Spleen (tissue), 11 donors: ENCODE results near the gene SELENOW. TPM values are rescaled to one million over a fixed set of nuclear protein-coding genes. Genes with fewer than 3 reads are reported as not detected.
A peak's percentile ranks its signal among the peaks of the same experiment; 100 is the strongest.
"Not testable (repeated sequence)": the region's sequence is repeated elsewhere in the genome, so short reads cannot be mapped to it uniquely, and the experiment has no call there.

Experiments used
- DNase-seq: peaks from one replicate; pipeline ENCODE4 v3.0.0-alpha.2; 2020
- H3K27ac ChIP-seq, 8 donors: fragments of 200-600 bp; sonication (generic) in 7 of 8; 1 replicate in 4 of 8; 2 replicates in 4 of 8; pipeline versions ENCODE4 v1.5.0 to v1.8.0; 2016 to 2021; ENCODE audit warnings: inconsistent platforms in 4 of 8, mild to moderate bottlenecking in 4 of 8, moderate library complexity in 1 of 8
- H3K27me3 ChIP-seq, 7 donors: fragments of 200-600 bp; sonication (generic) in 6 of 7; replicated peaks in 1 of 7; 1 replicate in 4 of 7; 2 replicates in 3 of 7; pipeline versions ENCODE4 v1.5.0 to v1.8.0; 2016 to 2021; ENCODE audit warnings: inconsistent platforms in 3 of 7, mild to moderate bottlenecking in 1 of 7
- H3K36me3 ChIP-seq, 6 donors: fragments of 200-600 bp; sonication (generic) in 5 of 6; 1 replicate in 4 of 6; 2 replicates in 2 of 6; pipeline versions ENCODE4 v1.5.0 to v1.8.0; 2016 to 2021; ENCODE audit warnings: inconsistent platforms in 2 of 6
- H3K4me1 ChIP-seq, 6 donors: fragments of 200-600 bp; sonication (generic) in 5 of 6; 1 replicate in 3 of 6; 2 replicates in 3 of 6; pipeline versions ENCODE4 v1.5.0 to v1.8.0; 2016 to 2021; ENCODE audit warnings: inconsistent platforms in 3 of 6
- H3K4me3 ChIP-seq, 8 donors: fragments of 200-600 bp; sonication (generic) in 7 of 8; 1 replicate in 4 of 8; 2 replicates in 4 of 8; pipeline versions ENCODE4 v1.5.0 to v1.8.0; 2016 to 2021; ENCODE audit warnings: inconsistent platforms in 4 of 8, mild to moderate bottlenecking in 4 of 8, moderate library complexity in 2 of 8
- H3K9me3 ChIP-seq, 8 donors: fragments of 200-600 bp; sonication (generic) in 7 of 8; 1 replicate in 4 of 8; 2 replicates in 4 of 8; pipeline versions ENCODE4 v1.5.0 to v1.8.0; 2016 to 2021; ENCODE audit warnings: inconsistent platforms in 4 of 8
- CTCF ChIP-seq, 11 experiments: fragments of 200-600 bp in 7 of 11; fragments of 450-650 bp in 4 of 11; sonication (generic) in 4 of 11; IDR thresholded peaks in 8 of 11; conservative IDR thresholded peaks in 3 of 11; 1 replicate in 7 of 11; 2 replicates in 4 of 11; pipeline versions ENCODE4 v1.4.0 to v1.8.0; 2016 to 2021; ENCODE audit warnings: antibody characterized with exemption in 11 of 11, inconsistent platforms in 4 of 11, mild to moderate bottlenecking in 1 of 11
- POLR2A ChIP-seq, 3 donors: fragments of 450-650 bp; IDR thresholded peaks; one replicate each; pipeline ENCODE4 v1.5.1; 2017; ENCODE audit warnings: antibody characterized with exemption in 3 of 3, mild to moderate bottlenecking in 1 of 3
- POLR2AphosphoS5 ChIP-seq, 3 donors: sonication (generic); formaldehyde crosslinking; IDR thresholded peaks; one replicate each; pipeline ENCODE4 v1.5.1; 2017; ENCODE audit warnings: antibody characterized with exemption in 3 of 3
- WGBS, 5 donors: extraction: QIAGEN DNeasy Blood & Tissue Kit in 3 of 5; methylation state at CpG; one replicate each; pipeline versions ENCODE4 v1.1.5 to v1.1.7; 2013 to 2018; 5-methylcytosine and 5-hydroxymethylcytosine counted together
- intact Hi-C: fragments of 100-400 bp; cut with DNase I; formaldehyde crosslinking; loops from one replicate; pipeline ENCODE4 v1.15.0; 2023; ENCODE audit warnings: low total_unique reads
- polyA plus RNA-seq, 3 donors: library from polyadenylated mRNA; stranded (reverse); fragments of 200-250 nt; gene quantifications; one replicate each; pipeline ENCODE4 v1.2.1, GENCODE V29; 2013
- total RNA-seq, 7 donors: library from RNA; depleted of rRNA in 3 of 7; stranded (reverse); fragments of >200 nt in 3 of 7; fragmentation: NEBNext Ultra II Directional in 4 of 7; extraction: Animal tissue kit (Norgen Biotek cat#: 25700) in 4 of 7; gene quantifications; one replicate each; pipeline versions ENCODE4 v1.1.0 to v1.2.1, GENCODE V29; 2016 to 2021
- donor health status: healthy with polysubstance abuse.
- donor health status: DM: no; HTN: no; CAD: no; lungs with moderate emphysema.
- donor health status: DM: no; HTN: no; CAD: no.
- donor health status: Bipolar disorder and iron deficiency.
- donor health status: healthy.
- donor health status: DM: no; HTN: no; CAD: no.
- donor health status: DM: yes; HTN: yes; CAD: no.

Gene SELENOW
- total and polyA plus RNA-seq, 10 donors, result 137 to 592 (median 302) TPM

GRCh38 chr19:47761566-47761965 lies 16.9 kb upstream of the SELENOW start:
- TF ChIP-seq POLR2A (IDR thresholded peaks at IDR 0.05) (no peak), POLR2AphosphoS5 (IDR thresholded peaks at IDR 0.05) (no peak), CTCF (IDR thresholded peaks at IDR 0.05 in 8 of 11, conservative IDR thresholded peaks at IDR 0.05 in 3 of 11) (no peak)
- H3K27ac ChIP-seq, result peak overlapping the region in 7 of 8 donors; percentile 20 to 79 (median 72)
- DNase-seq, result no peak
- intact Hi-C loops, result no loop called here
- H3K9me3 ChIP-seq, result peaks cover 0 to 7% (median 2%) of the 10 kb centered on the region in 8 donors
- WGBS, 5 donors, result 63 to 82% (median 74%) methylated on average over 5 of the region's 5 CpGs
- H3K4me3 ChIP-seq, result no peak overlapping the region
- no peaks in the 10 kb centered on the region for H3K27me3 ChIP-seq
- peaks cover 0 to 59% (median 14%) of the 10 kb centered on the region in 6 donors for H3K4me1 ChIP-seq
- H3K36me3 ChIP-seq, result peaks cover 0 to 41% (median 24%) of the 10 kb centered on the region in 6 donors

GRCh38 chr19:47762151-47762550 lies 16.4 kb upstream of the SELENOW start:
- TF ChIP-seq POLR2A (IDR thresholded peaks at IDR 0.05), result no peak
- TF ChIP-seq POLR2AphosphoS5 (IDR thresholded peaks at IDR 0.05), result no peak
- TF ChIP-seq CTCF (IDR thresholded peaks at IDR 0.05 in 8 of 11, conservative IDR thresholded peaks at IDR 0.05 in 3 of 11), result no peak
- H3K27ac ChIP-seq, result peak overlapping the region in 6 of 8 donors; percentile 26 to 79 (median 74)
- peaks cover 0 to 35% (median 18%) of the 10 kb centered on the region in 6 donors for H3K36me3 ChIP-seq
- no peak overlapping the region for H3K4me3 ChIP-seq
- WGBS, 5 donors, result 45 to 86% (median 48%) methylated on average over 3 of the region's 3 CpGs
- peaks cover 0 to 59% (median 14%) of the 10 kb centered on the region in 6 donors for H3K4me1 ChIP-seq
- H3K9me3 ChIP-seq, result peaks cover 0 to 7% (median 2%) of the 10 kb centered on the region in 8 donors
- DNase-seq, result no peak
- H3K27me3 ChIP-seq, result no peaks in the 10 kb centered on the region
- intact Hi-C loops, result no loop called here

GRCh38 chr19:47762615-47763308 lies 15.7 kb upstream of the SELENOW start:
- WGBS, 5 donors, result 63 to 76% (median 68%) methylated on average over 18 of the region's 18 CpGs
- Histone ChIP-seq H3K27me3 (no peaks in the 10 kb centered on the region), H3K9me3 (peaks cover 0 to 7% (median 2%) of the 10 kb centered on the region in 8 donors), H3K4me1 (peaks cover 0 to 59% (median 14%) of the 10 kb centered on the region in 6 donors), H3K27ac (peak overlapping the region in 7 of 8 donors; percentile 49 to 83 (median 77)), H3K4me3 (no peak overlapping the region), H3K36me3 (peaks cover 0 to 29% (median 12%) of the 10 kb centered on the region in 6 donors)
- TF ChIP-seq POLR2AphosphoS5 (IDR thresholded peaks at IDR 0.05) (peak; percentile 73 to 90 (median 90)), POLR2A (IDR thresholded peaks at IDR 0.05) (no peak), CTCF (IDR thresholded peaks at IDR 0.05 in 8 of 11, conservative IDR thresholded peaks at IDR 0.05 in 3 of 11) (no peak)
- intact Hi-C loops, result no loop called here
- peak; percentile 85 for DNase-seq

- H3K4me3 ChIP-seq, H3K27me3 ChIP-seq, DNase-seq, H3K9me3 ChIP-seq, intact Hi-C loops, H3K36me3 ChIP-seq: not testable (repeated sequence)
- WGBS, 5 donors, result 80 to 97% (median 83%) methylated on average over 3 of the region's 3 CpGs
- peaks cover 0 to 55% (median 14%) of the 10 kb centered on the region in 6 donors for H3K4me1 ChIP-seq
- H3K27ac ChIP-seq, result peak overlapping the region in 6 of 8 donors; percentile 49 to 83 (median 78)
Observed at GRCh38 chr19:47764705-47765104, 13.8 kb upstream of the SELENOW start.
